NOMO-1 treated with dmso at 0.1 percent for 144 hours (cell line): ENCODE results near the gene MFSD2A.
"Not testable (repeated sequence)": the region's sequence is repeated elsewhere in the genome, so short reads cannot be mapped to it uniquely, and the experiment has no call there.

ENCODE experiments used
- DNase-seq: peaks from one replicate; lab custom pipeline; 2025; ENCODE audit not compliant: unreplicated experiment; lab: John Stamatoyannopoulos, UW

MFSD2A gene

GRCh38 chr1:39996396-39997004, 41.6 kb downstream of the MFSD2A start:
- no peak for DNase-seq

GRCh38 chr1:40001456-40001855, 46.5 kb downstream of the MFSD2A start:
- no peak for DNase-seq

- no peak for DNase-seq
These were observed 48.5 kb downstream of the MFSD2A start for GRCh38 chr1:40003156-40004093.

- DNase-seq: no peak
These were observed 49.9 kb downstream of the MFSD2A start for GRCh38 chr1:40004857-40005256.

- not testable (repeated sequence) for DNase-seq
These were observed 52.6 kb downstream of the MFSD2A start for GRCh38 chr1:40007481-40008034.

GRCh38 chr1:40011198-40011597, 56.3 kb downstream of the MFSD2A start:
- DNase-seq: no peak

- peak; percentile 39 for DNase-seq
These were observed 59.3 kb downstream of the MFSD2A start for GRCh38 chr1:40014253-40014706.

GRCh38 chr1:40014812-40015594, 60.1 kb downstream of the MFSD2A start:
- no peak for DNase-seq

GRCh38 chr1:40017951-40018575, 63.1 kb downstream of the MFSD2A start:
- no peak for DNase-seq
